ENCODE results near the gene ENHO.
"Not testable (repeated sequence)": the region's sequence is repeated elsewhere in the genome, so short reads cannot be mapped to it uniquely, and the experiment has no call there.

The ENHO gene

GRCh38 chr9:34505370-34506120, 17.2 kb downstream of the ENHO start:
- no peak for DNase-seq

- no peak for DNase-seq
Measured at GRCh38 chr9:34503406-34503805, 19.4 kb downstream of the ENHO start.

DNA sequence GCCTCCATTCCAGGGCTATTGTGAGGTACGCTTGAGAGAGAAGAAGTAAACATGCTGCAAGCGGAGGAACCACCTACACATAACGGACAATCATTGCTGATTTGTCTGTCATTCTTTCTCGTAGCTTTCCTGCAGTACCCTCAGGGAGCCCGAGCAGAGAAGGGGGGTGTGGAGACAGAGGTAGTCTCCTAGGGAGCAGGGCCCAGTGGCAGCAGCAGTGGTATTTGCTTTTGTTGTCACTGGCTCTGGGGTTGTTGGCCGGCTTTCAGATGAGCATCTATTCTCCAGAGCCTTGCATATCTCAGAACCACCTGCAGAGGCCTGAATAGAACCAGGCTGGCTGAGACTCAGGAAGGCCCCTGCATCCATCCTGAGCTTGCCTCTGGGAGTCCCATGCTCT, 19.9 kb downstream of the ENHO start:
- no peak for DNase-seq

DNA sequence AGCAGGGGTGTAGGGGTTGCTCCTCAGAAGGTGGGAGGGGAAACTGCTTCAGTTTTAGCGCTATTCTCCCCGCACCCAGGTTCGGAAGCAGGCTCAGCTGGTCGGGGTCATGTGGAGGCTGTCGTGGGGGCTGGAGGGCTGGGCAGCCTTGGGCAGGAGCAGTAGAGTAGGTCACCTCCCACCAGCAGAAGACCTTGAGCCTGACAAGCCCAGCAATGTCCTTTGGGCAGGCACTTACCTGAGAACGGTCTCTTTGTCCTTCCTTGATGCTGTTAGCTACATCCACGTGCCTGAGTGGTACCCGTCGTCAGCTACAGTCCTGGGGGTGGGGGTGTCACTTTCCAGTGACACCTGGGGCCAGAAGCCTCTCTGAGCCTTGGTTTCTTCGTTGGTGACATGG, 20.3 kb downstream of the ENHO start:
- no peak for DNase-seq

- DNase-seq = no peak
Measured at GRCh38 chr9:34501889-34502425, 20.8 kb downstream of the ENHO start.

DNA sequence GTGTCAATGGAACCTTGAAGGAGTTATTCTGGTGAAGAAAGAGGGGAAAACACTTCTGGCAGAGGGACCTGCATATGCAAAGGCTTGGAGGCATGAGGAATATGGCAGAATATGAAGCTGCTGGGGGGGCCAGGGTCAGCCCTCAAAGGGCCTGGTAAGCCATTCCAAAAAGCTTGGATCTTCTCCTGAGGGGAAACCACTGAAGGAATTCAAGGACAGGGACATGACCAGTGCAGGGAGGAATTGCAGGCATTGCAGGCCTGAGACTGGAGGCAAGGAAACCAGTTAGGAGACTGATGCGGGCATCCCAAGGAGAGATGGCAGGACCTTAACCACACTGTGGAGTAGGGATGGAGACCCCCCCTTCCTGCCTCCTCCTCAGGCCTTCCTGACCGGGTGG, 21.4 kb downstream of the ENHO start:
- no peak for DNase-seq

GRCh38 chr9:34500623-34501267, 22.0 kb downstream of the ENHO start:
- DNase-seq = peak; percentile 84 to 86

DNA sequence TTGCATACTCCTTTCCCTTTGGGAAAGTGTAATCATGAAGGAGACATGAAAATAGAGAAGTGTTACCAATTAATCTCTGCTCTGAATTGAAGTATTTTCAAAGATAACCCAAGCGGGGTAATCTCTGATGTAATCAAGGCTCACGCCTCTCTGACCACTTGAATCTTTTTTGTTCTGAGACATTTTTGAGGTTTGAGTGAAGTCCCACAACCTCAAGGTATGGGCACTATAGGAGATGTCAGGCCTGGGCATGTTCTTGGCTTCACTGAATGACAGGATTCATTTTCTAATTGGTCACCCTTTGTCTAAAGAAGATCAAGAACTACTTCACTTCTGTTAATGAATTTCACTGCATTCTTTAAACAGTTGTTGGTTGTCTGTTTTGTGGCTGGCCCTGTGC, 23.7 kb downstream of the ENHO start:
- DNase-seq = no peak

GRCh38 chr9:34498553-34498952, 24.2 kb downstream of the ENHO start:
- no peak for DNase-seq

- DNase-seq = no peak
Measured at GRCh38 chr9:34496149-34496712, 26.6 kb downstream of the ENHO start.

DNA sequence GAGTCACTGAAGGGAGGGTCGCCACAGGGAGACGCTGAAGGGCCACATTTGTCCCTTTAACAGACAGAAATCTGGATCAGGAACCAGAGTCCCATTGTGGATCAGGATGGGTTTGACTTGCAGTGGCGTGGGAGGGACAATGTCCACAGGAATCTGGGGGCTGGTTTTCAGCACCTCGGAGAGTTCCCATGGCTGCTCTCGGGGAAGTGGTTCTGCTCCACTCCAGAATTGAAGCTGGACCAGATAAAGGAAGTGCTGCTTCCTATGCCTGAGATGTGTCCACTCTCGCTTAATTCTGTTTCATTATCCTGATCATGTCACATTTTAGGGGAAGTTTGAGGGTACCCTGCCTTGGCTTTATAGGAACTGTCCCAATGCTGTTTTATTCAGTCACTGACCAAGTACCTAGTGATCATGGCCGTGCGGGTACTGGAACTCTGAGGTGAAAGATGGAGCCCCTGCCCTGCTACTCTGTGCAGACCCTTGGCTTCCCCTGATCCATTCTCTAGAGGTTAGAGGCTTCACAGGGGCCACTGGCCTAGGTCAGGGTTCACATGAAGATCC, 28.7 kb downstream of the ENHO start:
- peak; percentile 6 to 10 for DNase-seq

DNA sequence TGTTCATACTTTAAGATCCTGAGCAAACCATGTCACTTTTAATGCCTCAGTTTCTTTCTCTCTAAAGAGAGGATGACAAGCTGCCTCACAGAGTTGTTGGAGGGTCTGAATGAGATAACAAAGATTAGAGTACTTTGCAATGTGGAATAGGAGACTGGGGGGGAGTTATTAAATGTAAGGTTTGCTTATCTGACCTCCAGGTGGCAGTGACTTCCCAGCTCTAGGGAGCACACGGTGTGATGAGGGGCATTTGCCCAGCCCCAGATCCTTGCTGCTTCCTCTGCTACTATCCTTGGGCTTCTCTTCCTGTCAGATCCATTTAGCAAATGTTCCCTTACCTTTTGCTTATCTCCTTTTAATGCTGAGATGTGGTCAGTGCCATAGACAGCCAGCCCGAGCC, 30.7 kb downstream of the ENHO start:
- DNase-seq = no peak

GRCh38 chr9:34491596-34491995, 31.2 kb downstream of the ENHO start:
- DNase-seq = no peak

DNA sequence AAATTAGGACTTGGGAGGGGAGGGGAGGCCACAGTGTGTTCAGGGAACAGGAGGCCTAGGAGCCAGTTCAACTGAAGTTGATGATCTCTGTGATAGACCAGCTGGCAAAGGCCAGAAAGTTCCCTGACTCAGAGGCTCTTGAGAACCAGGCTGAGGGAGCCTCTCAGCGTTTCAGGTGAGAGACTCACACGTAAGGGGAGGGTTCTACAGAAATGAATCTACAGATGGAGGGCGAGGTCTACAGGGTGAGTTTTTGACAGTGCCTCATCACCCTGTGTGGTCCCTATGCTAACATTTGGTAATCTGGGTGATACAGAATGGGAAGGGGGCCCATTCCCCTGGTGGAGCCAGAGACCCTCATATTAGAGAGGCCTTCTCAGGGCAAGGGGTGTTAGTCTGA, 32.0 kb downstream of the ENHO start:
- no peak for DNase-seq

DNA sequence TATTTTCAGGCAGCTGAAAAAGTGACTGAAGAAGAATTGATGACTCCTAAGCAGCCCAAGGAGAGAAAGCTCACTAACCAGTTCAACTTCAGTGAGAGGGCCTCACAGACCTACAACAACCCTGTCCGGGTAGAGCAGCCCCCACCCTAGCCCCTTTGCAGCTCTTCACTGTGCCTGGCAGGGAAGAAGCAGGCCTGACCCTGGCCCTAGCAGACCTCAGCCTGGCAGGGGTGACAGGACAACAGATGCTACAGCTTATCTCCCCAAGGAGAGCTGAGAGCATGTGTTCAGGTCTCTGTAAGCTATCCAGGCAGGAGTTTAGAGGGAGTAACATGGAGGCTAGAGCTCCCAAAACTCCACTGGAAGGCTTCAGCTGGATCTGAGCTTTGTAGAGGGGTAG, 32.4 kb downstream of the ENHO start:
- no peak for DNase-seq

GRCh38 chr9:34486572-34486971, 36.2 kb downstream of the ENHO start:
- DNase-seq = no peak

DNA sequence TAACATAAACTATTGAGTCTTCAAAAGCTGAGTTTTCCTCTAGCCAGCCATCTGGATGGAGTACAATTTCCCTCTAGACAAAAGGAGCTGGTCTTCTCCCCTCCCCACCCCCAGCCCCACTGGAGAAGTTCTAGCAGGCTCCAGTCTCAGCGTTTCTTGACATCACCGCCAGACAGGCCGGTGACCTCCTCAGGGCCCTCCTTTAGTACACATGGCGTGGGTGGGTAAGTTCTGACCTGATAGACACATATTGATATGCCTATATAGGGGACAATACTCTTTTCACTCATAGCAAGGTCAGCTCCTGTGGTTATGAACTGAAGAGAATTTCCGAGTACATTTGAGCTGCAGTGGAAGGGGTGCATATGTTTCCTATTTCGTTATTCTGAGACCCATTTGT, 37.0 kb downstream of the ENHO start:
- DNase-seq = no peak

DNA sequence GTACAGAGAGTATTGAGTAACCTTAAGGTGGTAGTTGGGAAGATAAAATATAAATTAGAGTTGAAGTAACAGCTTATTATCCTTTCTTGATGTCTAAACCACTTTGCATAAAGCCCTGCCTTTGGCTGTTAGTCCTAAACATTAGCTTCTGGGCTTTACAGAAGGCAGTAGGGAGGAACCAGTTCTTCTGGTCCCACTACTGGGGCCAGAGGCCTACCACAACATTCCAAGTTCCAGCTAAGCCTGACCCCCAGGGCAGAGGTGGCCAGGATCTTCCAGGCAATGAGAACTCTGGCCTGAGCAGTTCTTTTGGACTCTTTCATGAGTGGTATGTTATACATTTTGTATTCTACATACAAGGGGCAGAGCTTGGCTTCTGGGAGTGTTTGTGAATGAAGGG, 38.1 kb downstream of the ENHO start:
- DNase-seq = no peak

- not testable (repeated sequence) for DNase-seq
Measured at GRCh38 chr9:34482746-34483145, 40.0 kb downstream of the ENHO start.

DNA sequence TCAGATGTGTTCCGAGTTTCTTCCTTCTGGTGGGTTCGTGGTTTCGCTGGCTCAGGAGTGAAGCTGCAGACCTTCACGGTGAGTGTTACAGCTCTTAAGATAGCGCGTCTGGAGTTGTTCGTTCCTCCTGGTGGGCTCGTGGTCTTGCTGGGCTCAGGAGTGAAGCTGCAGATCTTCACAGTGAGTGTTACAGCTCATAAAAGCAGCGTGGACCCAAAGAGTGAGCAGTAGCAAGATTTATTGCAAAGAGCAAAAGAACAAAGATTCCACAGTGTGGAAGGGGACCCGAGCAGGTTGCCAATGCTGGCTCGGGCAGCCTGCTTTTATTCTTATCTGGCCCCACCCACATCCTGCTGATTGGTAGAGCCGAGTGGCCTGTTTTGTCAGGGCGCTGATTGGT, 41.2 kb downstream of the ENHO start:
- not testable (repeated sequence) for DNase-seq

DNA sequence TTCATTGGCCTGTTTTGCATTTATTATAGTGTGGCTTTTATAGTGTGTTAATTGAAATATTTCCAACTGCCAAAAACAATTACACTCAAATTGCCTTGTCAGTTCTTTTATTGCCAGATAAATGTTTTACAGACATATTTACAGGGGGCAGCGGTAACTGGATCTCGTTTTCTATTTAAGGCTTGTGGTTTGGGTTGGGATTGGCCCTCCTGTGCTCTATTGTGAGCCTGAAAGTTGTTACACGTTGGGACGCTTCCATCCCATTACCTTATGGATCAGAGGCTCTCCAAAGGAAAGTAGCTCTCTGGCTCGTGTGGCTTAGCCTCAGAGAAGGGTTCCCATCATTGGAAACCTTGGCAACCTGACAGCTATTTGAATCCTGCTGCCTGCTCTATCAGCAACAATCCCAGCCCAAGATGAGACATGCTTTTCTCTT, 43.3 kb downstream of the ENHO start:
- no peak for DNase-seq

- no peak for DNase-seq
Measured at GRCh38 chr9:34477541-34477940, 45.2 kb downstream of the ENHO start.

- no peak for DNase-seq
Measured at GRCh38 chr9:34475097-34475496, 47.7 kb downstream of the ENHO start.

Data from stimulated activated CD4-positive, alpha-beta T cell treated with anti-CD3 and anti-CD28 coated beads, Interleukin-2, amount 100 ng/mL, for 48 hours (primary cell).